Inflammatory macrophage (primary cell): ENCODE measurements around the gene S100A4.
"Not testable (repeated sequence)": the region's sequence is repeated elsewhere in the genome, so short reads cannot be mapped to it uniquely, and the experiment has no call there.

Experiments
- DNase-seq, 2 donors: peaks; one replicate each; pipeline ENCODE4 v3.0.0-alpha.2; 2020 to 2022

Gene S100A4

DNA sequence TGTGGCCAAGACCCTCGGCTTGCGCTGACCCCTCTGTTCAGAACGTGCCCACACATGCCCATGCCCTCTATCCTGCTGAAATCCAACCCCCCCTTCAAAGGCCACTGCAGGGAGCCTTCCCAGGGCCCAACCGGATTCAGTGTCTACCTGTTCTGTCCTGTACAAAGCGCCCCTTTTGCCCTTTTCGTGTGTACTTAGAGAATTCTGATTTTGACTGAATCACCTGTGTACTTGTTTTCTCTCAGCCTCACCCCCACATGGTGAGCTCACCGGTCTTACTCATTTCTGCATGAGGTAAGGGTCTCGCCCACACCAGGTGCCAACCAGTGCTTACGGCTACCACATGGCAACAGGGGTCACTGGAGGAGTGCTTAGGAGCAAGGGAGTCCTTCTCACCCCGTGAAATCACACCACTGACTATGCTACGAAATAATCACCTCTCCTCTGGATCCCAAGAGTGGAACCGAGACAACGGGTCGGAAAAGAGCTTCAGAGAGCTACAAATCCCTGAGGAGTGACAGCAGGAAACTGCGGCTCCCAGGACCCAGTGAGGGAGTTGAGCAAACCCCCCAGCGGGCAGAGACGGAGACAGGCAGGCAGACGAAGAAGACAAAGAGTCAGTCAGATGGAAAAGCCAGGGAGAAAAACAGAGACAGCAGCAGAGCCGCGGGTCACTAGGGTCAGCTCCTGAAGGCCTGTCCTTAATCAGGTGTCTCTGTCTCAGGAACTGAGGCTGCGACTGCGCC, 22.2 kb upstream of the S100A4 start:
- no peak for DNase-seq

DNA sequence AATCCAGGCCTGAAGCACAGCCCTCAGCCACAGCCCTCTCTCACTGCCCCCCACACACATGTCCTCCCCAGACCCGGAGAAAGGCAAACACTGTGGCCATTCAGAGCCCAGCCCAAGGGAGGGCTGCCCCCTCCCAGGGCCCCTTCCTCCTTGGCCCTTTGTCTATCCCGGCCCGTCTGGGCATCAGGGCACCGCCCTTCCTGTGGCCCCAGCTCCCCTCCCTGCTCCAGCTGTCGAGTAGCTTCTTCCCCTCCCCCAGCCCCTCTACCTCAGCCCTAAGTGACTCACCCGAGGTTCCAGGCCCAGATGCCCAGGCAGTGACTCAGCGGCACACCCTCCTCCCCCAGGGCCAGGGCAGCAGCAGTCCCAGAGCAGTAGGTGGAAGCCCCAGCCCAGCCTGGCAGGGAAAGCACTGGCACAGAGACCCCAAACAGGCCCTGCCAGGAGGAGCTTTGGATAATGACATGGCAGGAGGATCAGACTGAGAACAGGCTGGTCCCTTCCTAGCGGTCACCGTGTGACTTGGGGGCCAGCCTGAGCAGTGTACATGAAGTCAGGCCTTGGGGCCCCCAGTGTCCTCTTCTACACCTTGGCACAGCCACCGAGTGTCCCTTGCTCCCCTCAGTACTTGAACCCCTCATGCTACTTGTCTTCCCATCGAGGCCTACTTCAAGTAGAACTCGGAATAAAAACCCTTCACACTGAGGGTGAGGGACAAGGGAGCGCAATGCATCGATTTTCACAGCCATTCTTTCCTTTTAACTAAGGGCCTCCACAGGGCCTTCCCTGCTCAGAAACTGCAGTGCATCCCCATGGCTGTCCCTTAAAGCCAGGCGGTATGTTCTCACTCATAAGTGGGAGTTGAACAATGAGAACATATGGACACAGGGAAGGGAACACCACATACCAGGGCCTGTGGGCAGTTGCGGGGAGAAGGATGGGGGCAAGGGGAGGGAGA, 21.1 kb upstream of the S100A4 start:
- DNase-seq = peak; percentile 97 to 98

DNA sequence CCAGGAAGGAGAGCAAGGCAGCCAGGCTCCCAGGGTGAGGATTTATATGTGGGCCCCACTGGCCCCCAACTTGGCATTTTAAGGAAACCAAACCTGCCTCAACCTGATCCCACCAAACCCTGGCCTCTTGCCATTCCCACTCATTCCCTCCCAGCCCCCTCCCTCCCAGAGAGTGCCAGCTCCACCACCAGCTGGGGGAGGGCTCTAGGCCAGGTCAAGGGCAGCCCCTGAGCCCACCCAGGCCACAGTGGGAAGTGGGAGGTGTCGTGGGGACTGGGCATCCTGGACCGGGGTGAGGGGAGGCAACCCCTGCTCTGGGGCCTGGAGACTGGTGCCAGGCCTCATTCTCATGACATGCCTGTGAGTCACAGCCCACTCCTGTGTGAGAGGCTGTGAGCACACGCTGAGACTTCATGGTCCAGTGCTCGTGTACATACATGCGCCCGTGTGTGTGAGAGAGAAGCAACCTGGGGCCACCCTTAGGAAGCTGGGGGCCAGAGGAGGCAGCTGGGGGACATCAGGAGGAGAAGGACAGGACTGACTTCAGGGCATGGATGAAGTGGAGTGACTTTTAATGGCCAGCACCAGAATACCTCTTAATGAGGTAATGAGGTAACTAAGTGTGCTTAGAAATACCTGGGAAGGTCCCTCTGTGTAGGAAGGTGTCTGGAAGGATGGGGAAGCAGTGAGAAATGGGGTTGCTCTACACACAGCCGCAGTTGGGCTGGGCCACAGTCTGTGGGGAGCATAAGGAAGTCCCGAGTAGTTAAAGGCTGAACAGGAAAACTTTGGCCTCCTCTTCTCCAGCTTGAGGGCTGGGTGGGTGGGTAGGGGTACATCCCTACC, 20.1 kb upstream of the S100A4 start, which contains the start of gene S100A2:
TSS of gene S100A2 (minus strand) at position 316 of the 846 bp plus-strand sequence. CDS start 1,967 bp downstream, outside the sequence.
- peak; percentile 69 to 82 for DNase-seq

DNA sequence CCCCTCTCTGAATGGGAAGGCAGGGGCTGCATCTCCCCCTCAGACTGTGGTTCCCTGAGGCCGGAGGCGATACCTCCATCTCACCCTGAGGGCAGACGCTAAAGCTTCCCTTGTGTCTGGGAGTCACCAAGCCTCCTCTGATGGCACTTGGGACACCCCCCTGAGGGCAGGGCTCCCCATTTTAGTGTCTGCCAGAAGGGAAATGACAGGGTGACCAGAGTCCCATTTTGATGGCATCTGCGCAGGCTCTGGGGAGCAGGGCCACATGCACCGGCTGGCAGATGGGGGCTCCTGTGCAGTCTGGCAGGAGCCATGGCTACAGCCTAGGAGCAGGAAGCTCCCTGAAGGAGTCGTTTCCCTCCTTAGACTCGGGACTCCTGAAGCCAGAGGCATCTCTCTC, 18.4 kb upstream of the S100A4 start:
- DNase-seq = no peak

DNA sequence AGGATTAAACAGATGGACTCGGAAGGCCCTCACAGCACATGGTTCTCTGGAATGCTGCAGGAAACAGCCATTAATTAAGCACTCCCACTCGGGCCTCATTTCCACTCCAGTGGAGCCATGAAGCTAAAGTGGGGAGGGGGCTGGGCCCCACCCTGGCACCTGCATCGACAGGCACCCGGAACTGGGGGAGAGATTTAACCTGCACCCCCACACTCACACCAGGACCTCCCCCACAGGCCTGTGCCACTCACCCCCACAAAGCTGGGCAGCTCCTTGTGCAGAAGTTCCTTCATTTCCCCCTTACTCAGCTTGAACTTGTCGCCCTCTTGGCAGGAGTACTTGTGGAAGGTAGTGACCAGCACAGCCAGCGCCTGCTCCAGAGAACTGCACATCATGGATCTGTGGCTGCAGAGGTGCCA, 17.9 kb upstream of the S100A4 start:
- peak in 1 of 2 donors; percentile 61 for DNase-seq

DNA sequence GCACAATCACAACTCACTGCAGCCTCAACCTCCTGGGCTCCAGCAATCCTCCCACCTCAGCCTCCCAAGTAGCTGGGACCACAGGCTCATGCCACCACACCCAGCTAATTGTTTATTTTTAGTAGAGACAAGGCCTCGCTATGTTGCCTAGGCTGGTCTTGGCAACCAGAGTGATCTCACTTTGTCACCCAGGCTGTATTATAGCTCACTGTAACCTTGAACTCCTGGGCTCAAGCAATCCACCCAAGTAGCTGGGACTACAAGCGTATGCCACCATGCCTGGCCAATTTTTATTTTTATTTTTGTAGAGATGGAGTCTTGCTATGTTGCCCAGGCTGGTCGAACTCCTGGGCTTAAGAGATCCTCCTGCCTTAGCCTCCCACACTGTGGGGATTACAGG, 16.4 kb upstream of the S100A4 start:
- not testable (repeated sequence) for DNase-seq

DNA sequence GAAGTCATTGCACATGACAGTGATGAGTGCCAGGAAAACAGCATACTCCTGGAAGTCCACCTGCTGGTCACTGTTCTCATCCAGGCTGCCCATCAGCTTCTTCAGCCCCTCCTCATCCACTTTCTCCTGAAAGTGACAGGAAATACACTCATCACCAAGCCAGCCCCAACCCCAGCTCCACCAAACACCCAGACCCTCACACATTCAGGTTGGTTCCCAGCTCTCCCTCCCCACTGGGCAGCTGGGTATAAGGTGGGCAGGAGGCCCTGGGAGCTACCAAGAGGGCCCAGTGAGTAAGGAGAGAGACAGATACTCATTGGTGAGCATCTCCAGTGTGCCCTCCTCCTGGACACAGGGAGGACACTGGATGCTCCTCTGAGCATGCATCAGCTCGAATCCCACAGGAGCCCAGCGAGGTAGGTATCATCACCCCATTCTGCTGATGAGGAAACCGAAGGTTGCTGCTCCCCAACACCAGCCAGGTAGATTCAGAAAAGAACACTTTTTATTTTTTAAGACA, 15.9 kb upstream of the S100A4 start:
- no peak for DNase-seq

DNA sequence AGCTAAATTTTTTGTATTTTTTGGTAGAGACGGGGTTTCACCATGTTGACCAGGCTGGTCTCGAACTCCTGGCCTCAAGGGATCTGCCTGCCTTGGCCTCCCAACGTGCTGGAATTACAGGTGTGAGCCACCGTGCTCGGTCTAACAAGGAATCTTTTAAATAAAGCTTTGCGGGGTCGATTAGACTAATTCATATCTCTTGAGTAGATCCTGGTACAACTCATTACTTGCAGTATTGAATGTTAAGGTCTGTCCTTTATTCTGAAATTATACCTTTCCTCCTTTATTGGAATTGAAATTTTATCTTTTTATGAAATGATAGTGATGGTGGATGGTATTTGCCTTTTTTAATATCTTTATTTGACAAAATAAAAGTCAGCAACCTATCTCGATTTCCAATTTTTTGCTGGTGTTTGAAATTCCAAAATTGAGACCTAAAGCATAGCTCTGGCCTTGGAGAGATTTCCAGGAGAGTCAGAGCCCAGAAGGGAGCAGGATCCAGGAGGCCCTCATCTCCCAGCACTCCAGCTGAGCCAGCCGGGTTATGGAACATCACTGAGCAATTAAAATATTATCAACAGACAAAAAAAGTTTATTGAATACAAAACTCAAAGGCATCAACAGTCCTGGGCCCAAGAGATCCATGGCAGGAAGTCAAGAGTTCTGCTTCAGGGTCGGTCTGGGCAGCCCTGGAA, 15.3 kb upstream of the S100A4 start:
- DNase-seq = no peak

DNA sequence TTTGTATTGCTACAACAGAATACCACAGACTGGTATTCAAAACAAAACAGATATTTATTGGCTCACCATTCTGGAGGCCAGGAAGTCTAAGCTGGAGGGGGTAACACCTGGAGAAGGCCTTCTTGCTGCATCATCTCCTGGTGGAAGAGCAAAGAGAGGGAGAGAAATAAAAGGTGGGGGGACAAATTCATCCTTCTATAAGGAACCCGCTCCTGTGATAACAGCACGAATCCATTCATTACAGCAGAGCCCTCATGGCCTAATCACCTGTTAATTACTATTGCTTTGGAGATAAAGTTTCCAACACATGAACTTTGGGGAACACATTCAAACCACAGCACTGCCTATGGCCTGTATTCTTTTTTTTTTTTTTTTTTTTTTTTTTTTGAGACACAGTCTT, 14.6 kb upstream of the S100A4 start:
- DNase-seq = no peak

DNA sequence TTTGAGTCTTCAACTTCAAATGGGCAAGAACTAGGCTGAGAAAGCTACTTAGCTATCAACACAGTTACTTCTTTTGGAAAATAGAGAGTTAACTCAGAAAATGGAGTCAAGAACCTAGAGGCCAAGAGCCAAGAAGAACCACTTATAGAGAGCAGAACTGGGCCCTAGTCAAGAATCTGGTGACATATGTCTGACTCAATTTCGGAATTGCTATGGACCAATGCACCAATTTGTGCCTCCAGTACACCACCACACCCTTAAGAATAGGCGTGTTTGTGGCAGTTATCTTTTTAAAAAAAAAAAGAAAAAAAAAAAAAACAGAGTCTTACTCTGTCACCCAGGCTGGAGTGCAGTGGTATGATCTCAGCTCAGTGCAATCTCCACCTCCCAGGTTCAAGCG, 12.3 kb upstream of the S100A4 start:
- no peak for DNase-seq

DNA sequence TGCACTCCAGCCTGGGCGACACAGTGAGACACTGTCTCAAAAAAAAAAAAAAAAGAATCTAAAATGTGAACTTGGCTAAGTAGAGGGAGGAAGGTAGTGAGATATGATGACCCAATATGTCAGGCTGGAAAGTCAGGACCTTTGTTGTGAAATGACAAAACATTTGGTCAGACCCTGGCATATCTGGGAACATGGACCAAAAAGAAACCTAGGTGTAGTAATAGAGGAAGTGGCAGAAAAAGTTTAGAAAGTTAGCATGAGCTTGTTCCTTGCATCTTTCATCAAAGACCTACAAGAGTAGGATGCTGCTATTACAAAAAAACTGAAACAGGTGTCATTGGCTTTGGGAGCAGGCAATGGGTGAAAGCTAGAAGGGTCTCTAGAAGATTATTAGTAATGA, 10.7 kb upstream of the S100A4 start:
- no peak for DNase-seq

DNA sequence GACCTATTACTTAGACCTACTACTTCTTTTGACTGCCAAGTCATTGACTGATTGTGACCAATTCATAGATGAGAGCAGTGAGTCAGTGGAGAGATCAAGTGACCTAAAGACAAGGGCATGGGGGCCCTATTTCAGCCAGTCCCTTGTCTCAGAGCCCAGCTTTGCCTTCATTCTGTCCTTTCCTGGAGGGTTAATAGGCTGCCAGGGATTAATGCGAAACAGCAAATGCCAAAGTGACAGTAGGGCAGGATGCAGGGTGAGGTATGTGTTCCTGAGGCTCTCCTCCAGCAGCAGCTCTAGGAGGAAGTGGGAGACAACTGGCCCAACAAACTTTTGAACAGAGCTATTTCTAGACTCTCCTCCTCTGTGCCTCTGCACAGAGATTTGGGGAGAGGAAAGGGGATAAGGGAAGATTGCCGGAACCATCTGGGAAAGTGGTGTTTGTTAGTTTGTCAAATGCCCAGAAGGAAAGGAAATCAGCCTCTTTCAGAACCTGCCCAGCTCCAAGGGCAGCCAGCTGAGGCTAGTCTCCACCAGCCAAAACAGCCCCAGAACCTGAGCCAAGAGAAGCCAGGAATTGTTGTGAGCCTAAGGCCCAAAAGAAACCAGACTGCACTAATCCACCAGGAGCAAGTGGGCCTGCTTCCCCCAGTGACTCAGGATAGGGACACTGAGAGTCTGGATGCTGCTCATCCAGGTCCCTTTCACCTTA, 8.4 kb upstream of the S100A4 start:
- no peak for DNase-seq

DNA sequence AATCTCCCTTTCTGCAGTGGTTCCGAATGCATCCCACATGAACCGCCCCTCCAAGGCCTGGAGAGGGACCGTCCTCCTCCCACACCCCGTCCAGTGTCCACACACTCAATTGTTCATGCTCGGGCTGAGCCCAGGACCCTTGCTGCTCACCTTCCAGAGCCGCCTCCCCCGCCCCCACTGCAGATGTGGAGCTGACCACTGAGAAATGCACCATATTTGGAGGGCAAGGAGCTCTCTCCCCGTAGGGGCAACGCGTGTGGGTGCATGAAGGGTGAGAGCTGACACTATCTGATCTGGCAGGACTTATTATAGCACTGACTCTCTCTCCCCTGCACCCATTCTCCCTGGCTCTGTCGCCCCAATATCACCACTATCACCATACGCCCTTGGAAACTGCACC, 7.5 kb upstream of the S100A4 start:
- no peak for DNase-seq

DNA sequence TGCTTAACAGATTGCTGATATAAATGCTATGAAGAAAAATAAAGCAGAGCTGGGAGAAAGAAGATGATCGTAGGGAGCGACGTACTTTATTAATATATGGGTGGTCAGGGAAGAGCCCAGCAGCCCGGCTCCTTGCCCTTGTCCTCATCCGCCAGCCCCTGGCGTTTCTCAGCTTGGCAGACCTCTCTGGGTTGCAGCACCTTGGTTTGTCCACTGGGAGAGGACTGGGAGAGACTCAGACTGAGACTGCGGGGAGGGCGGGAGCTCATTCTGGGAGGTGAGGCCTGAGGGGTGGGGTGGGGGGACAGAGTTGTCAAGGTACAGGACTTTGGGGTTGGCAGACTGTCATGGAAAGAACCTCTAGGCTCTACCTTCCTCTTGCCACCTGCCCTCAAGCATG, 6.7 kb upstream of the S100A4 start:
- no peak for DNase-seq

DNA sequence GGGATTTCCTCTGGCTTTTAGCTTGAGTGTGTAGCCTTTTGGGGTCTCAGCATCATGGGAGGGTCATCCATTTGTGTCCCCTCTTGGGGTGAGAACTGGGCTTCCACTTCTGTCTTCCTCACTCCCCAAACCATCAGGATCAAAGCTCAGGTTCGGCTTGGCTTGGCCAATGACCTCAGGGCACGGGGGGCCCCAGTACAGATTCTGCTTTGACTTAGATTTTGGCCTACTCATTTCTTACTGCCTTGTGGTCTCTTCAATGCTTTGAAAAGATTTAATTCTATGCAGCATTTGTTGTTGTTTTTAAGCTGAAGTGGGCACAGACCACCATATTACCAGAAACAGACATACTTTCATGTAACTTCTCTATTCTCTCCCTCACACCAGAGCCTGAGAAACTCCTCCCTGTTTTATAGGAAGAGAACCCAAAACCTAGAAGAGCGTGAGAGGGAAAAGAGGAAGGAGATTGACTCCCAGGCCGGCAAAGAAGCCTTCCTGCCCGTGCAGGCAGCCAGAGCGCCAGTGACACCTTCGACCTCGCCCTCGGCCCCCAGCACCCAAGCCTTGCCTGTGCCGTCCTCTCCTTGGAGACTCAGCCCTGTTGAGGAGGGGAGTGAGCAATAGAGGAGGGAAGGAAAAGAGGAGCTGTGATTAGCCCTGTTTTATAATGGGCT, 5.4 kb upstream of the S100A4 start:
- peak; percentile 74 to 75 for DNase-seq

DNA sequence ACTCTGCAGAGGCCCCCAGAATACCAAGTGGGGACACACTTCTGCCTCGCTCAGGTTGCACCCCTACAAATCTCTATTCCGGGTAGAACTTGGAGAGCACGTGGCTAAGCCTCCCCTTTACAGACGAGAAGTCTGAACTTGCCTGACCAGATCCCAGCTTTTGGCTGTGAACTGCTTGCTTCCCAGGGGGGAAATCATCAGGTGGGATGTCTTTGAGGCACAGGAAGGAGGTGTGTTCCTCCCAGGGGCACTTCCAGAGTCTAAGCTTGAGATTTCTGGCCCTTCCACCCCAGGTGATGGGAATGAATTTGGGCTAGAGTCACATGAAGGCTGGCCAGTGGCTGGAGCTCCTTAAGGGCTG, 4.8 kb upstream of the S100A4 start:
- DNase-seq = no peak

DNA sequence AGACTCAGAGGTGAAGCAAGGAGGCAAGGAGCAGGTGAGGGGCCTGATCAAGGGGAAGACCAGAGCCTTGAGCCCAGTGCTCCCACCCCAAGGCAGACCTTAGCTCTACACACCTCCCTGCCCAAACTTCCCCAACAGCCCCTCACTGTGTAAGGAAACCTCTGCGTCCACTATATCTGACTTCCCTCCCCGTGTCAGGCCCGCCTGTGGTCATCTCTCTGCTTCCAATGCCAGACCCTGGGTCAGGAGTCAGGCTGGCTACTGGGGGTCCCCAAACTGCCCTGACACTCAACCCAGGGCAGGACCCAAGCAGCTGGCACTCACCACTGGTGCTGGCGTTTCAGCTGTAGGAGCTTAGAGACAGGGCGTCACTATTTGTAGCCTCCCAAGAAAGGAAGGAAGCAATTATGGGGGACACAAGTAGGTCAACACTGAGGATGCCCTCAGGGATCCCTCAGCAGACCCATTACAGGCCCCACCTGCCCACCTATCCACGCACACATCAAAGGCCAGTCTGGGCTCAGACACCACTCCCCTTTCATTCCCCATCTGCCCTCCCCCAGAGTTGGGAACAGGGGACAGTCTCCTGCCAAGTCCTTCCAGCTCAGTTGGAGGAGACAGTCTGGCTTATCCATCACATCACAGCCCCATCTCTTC, 4.3 kb upstream of the S100A4 start:
- DNase-seq = no peak

DNA sequence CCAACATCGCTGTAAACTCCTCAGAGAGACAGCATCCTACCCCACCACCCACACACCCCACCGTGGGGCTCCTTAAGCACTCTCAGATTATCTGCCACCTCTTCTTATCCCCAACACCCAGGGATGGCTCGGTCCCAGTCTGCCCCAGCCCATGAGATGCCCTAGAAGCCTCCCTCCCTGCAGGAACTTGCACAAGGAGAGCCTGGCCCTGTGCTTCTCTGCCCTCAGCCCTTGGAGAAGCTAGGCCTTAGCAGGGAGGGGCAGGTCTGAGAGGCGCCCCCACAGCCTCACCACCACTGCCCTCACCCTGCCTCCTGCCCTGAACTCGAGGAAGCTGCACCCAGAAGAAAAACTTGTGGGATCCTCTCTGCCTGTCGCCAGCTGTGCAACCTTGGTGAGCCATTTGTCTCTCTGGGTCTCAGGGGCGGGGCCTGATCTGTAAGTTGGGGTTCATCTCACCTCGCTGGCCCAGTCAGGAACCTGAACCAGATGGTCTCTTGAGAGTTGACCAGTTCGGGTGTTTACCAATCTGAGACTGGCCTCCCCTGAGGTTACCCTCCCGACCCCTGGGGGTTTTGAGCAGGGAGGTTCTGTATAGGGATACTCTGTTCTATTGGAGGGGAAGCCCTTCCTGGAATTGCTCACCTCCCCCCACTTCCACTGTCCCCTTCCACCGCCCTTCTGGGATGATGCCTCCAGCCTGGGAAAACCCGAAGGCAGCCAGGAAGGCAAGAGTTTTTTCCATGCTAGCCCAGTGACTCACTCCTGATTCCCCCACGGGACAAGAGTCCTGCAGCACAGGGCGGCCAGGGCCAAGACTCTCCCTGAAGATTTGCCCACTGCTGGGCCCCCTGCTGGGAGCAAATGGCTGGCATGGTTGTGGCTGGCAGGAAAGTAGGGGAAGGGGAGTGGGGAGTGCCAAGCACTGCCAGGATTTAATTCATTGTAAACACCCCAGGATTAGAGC, 3.4 kb upstream of the S100A4 start, which contains the start of gene S100A3:
TSS of gene S100A3 (minus strand) at position 537 of the 967 bp plus-strand sequence. CDS start 773 bp downstream, outside the sequence.
- DNase-seq = peak; percentile 58 to 60
